ENCODE results near the gene DCLK1. TPM values are rescaled to one million over a fixed set of nuclear protein-coding genes. Genes with fewer than 3 reads are reported as not detected.

Gene DCLK1
- 19.3 TPM for total RNA-seq
- long read RNA-seq, partial matches to known transcripts = 1 of 2 reads
- long read RNA-seq, other reads (novel, unspliced or antisense) = 0 of 2 reads

GRCh38 chr13:36131222-36131930, at the start of gene DCLK1:
DCLK1 (minus strand) TSS chr13:36131382.
- ATAC-seq (peak; percentile 89), DNase-seq (ENCODE audit: missing footprints) (peak; percentile 89)
- intact Hi-C loops (cut with DNase I) = loop anchor here (2.0 to 10.0 kb wide), 3 partner anchors 61 to 149 kb away; no protein-coding TSS in a partner anchor

- no peak for DNase-seq (ENCODE audit: missing footprints)
- intact Hi-C loops (cut with DNase I) = no loop called here
- no peak for ATAC-seq
These were observed 44.4 kb upstream of the DCLK1 start for GRCh38 chr13:36175621-36176020.

DNA sequence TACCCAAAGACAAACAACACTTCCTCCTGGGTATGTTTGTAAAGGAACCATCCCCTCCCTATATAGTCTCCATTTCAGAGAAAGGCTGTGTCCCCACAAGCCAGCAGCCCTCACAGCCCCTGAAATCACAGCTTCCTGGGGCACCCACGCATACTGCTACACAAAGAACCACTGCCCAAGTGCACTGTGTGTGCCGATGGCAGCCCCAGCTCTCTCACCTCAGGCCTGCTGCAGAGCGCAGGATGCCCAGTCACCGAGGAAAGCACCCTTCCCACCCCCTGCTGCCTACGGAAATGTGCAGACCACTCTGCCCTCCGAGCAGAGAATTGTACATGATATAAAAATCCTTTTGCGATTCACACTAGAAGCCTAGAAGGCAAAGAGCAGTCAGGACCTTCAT, 43.7 kb upstream of the DCLK1 start:
- no peak for ATAC-seq
- intact Hi-C loops (cut with DNase I) = no loop called here
- no peak for DNase-seq (ENCODE audit: missing footprints)

DNA sequence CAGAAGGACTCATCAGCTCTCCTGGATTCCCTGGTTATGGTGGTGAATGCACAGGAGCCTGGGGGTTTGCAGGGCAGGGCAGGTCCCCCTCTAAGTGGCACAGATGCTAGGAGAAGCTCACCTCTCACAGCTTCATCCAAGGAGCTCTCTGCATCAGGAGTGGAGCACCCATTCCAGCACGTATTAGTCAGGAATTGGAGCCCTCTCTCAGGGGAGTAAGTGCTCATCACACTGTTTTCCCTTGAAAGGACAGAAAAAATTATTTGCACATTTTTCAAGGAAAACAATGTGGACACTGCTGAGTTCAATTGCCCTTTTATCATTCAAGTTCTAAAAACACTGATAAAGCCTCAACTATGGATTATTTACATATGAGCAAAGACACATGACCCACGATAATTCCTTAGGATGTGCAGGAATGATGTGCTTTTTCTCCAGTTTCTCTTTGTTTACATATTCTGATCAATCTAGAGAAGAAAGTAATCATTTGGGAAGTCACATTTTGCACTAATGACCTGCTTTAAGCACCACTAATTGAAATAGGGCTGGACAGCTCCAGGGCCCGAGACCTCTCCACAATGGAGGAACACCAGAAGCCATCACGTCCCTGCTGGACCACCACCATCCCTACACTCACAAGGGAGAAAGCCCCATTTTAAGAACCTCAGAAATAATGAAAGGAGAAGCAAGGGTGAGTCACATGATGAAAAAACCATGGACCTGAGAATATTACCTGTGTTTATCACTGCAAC, 42.6 kb upstream of the DCLK1 start:
- DNase-seq (ENCODE audit: missing footprints) (no peak), ATAC-seq (no peak)
- intact Hi-C loops (cut with DNase I) = no loop called here

DNA sequence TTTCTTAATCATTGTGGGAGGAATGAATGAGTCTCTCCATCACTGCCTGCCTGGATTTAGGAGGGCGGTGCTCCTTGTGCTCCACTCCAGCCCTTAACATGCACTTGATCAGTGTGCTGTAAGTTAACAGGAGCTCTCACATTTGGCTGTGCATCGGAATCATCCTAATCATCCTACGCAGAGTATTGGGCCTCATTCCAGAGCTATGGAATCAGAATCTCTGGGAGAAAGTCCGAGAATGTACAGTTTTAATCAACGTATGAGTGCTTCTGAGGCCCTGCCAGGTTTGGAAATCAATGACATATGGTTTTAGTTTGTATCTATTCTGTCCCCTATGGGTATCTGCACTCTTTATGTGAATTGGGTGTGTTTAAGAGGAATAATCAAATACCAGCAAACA, 34.9 kb upstream of the DCLK1 start:
- ATAC-seq (no peak), DNase-seq (ENCODE audit: missing footprints) (no peak)
- intact Hi-C loops (cut with DNase I) = loop anchor here (10.0 kb wide), 1 partner anchor 171 kb away; no protein-coding TSS in a partner anchor

DNA sequence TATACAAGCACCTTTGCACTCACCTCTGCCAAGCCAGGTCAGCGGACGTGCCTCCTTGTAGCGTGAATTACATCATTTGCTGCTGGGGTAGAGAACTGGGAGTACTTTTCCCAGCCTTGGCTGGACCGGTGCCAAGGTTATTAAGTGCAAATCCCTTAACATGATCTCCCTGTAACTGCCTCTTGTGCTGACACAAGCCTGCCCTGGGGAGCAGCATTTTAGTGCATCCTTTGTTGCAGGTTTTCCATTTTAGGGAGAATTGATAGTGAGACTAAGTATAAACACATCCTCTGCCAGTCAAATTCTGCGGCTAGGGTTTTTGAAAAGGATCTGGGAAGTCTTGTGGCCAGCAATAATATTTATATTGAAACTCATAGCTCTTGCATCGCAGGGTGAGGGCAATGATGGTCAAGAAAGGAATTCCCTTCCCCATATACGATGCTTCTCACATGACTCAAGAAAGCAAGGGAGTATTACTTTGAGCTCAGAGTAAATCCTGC, 32.7 kb upstream of the DCLK1 start:
- intact Hi-C loops (cut with DNase I) = loop anchor here (1.0 to 10.0 kb wide), 2 partner anchors 10 to 169 kb away; no protein-coding TSS in a partner anchor
- DNase-seq (ENCODE audit: missing footprints) (peak; percentile 83), ATAC-seq (peak; percentile 85)

DNA sequence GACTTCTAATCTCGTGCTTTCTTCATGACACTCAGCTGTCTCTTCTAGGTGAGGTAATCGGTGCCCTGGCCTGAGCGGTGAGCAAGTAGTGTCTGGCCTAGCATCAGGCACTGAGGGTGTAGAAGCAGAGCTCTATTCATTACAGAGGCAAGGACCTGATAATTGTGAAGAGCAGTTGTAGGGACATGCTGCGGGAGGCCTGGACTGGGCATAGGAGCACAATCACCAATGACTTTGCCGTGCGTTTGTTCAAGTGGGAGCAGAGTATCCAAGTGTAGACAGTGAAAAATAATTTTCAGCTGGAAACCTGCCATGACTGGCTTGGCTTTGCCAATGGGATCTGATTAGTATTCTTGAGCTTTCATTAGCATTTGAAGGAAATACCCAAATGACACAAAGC, 32.1 kb upstream of the DCLK1 start:
- intact Hi-C loops (cut with DNase I) = loop anchor here (10.0 kb wide), 1 partner anchor 168 kb away; no protein-coding TSS in a partner anchor
- DNase-seq (ENCODE audit: missing footprints) = no peak
- peak; percentile 29 for ATAC-seq

- DNase-seq (ENCODE audit: missing footprints) (no peak), ATAC-seq (no peak)
- intact Hi-C loops (cut with DNase I) = loop anchor here (10.0 kb wide), 1 partner anchor 165 kb away; no protein-coding TSS in a partner anchor
These were observed 29.1 kb upstream of the DCLK1 start for GRCh38 chr13:36160297-36160696.

DNA sequence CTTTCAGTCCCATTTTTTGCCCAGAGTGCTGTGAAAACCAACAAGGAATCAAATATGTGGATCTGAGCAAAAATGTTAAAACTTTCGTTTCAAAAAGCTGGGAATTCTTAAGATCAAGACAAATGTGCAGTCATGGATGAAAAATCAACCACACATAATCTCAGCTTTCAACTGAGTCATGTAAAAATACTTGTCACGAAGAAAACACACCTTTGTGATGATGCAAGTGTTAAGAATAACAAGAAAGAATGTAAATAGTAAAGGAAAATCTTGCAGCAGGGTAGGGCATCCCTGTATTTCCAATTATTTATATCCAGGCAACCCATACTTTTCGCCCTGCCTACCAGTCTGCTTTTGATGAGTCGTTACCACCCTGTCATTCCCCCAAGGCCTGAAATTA, 27.4 kb upstream of the DCLK1 start:
- no peak for DNase-seq (ENCODE audit: missing footprints)
- intact Hi-C loops (cut with DNase I) = no loop called here
- no peak for ATAC-seq

- DNase-seq (ENCODE audit: missing footprints) = no peak
- intact Hi-C loops (cut with DNase I) = no loop called here
These were observed 26.3 kb upstream of the DCLK1 start for GRCh38 chr13:36157480-36157879.

DNA sequence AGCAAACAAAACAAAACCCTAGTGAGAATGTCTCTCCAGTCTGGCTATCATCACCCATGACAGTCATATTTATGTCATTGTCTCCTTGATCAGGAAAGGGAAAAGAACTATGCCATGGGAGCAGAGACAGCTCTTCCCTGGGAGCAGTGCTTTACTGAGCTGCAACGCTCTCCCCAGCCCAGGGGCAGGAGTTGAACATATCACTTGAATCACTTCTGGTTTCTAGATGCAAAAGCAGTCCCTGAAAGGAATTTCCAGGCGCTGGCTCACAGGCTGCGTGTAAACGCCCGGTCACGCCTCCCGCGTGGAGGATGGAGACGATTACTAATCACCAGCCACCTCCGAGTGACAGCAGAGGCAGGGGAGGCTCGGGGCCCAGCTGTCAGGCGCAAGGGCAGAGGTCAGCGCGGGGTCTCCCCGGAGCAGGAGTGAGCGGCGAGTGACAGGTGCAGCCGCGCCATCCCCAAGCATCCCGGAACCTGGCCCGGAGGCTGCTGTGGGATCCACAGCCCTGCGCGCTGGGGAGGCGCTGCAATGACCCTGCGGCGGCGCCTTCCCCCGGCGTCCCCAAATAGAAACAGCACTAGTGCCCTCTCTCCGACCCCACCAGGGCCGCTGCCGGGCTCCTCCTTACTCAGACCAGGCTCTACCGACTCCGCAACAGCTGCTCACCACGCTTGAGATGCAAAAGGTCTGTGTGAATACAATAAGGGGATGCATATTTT, 23.5 kb upstream of the DCLK1 start:
- no peak for DNase-seq (ENCODE audit: missing footprints)
- intact Hi-C loops (cut with DNase I) = loop anchor here (1.0 kb wide), 1 partner anchor 10 kb away; no protein-coding TSS in a partner anchor
- ATAC-seq = peak; percentile 74

More at GRCh38 chr13:36157480-36157879, 26.3 kb upstream of the DCLK1 start:
- ATAC-seq = no peak

DNA sequence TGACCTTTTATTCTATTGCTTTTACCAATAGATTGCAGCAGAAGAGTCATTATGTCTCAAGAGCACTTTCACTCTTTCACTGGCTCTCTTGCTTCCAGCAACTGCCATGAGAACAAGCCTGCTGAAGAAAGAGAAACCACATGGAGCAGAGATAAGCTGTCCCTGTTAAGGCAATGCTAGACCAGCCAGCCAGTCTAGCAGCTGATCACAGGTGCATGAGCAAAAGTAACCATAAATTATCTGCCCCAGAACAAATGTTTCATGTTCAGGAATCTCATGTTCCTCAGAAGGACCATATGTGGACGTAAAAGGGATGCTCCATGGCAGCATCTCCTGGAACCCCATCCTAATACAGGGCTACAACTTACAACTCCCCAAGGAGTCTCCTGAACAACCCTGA, 20.4 kb upstream of the DCLK1 start:
- DNase-seq (ENCODE audit: missing footprints) (no peak), ATAC-seq (no peak)
- intact Hi-C loops (cut with DNase I) = no loop called here

GRCh38 chr13:36148446-36148845, 17.3 kb upstream of the DCLK1 start:
- intact Hi-C loops (cut with DNase I) = no loop called here
- no peak for ATAC-seq

GRCh38 chr13:36147330-36147729, 16.1 kb upstream of the DCLK1 start:
- intact Hi-C loops (cut with DNase I) = no loop called here
- DNase-seq (ENCODE audit: missing footprints) (no peak), ATAC-seq (no peak)

More at GRCh38 chr13:36148446-36148845, 17.3 kb upstream of the DCLK1 start:
- no peak for DNase-seq (ENCODE audit: missing footprints)

GRCh38 chr13:36146511-36147269, 15.5 kb upstream of the DCLK1 start:
- ATAC-seq = no peak
- intact Hi-C loops (cut with DNase I) = no loop called here
- no peak for DNase-seq (ENCODE audit: missing footprints)

DNA sequence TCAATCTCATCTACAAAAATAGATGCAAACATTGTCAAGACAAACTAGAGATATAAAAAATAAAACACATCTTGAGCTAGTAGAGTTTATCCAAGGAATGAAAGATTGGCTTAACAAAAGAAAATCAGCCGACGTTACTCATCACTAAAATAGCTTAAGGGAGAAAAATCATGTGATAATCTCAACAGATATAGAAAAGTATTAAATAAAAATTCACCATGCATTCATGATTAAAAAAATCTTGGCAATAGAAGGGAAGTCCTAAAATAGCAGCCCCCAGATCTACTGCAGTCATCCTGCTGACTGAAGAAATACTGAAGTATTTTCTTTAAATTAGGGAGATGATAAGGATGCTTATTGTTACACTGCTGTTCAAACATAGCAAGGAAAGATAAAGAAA, 12.6 kb upstream of the DCLK1 start:
- intact Hi-C loops (cut with DNase I) = no loop called here
- DNase-seq (ENCODE audit: missing footprints) (no peak), ATAC-seq (no peak)

DNA sequence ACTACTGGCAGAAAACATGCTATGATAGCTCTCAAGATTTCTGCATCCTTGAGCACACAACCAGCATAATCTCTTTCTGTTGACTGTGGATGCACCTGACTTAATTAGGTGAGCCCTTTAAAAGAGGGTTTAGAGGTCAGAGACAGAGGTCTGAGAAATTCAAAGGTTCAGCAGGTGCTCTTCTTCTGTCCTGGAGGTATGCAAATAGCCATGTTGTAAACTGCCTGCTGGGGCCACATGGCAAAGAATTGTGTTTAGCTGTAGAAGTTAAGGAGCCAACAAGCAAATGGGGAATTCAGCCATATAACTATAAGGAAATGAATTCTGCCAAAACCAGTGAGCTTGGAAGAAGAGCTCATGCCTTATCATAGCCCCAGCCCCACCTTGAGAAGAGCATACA, 11.6 kb upstream of the DCLK1 start:
- intact Hi-C loops (cut with DNase I) = no loop called here
- DNase-seq (ENCODE audit: missing footprints) (no peak), ATAC-seq (no peak)

GRCh38 chr13:36135876-36136275, 4.7 kb upstream of the DCLK1 start:
- DNase-seq (ENCODE audit: missing footprints) (no peak), ATAC-seq (no peak)
- intact Hi-C loops (cut with DNase I) = loop anchor here (10.0 kb wide), 1 partner anchor 139 kb away; no protein-coding TSS in a partner anchor

Data from Right ventricle myocardium inferior (tissue), 1 donor.